Adipocyte (in vitro differentiated cells): ENCODE measurements around the gene LMTK3.

Experiments
- DNase-seq: peaks from one replicate; pipeline ENCODE4 v3.0.0-alpha.2; 2015; ENCODE audit warnings: low read depth
- H3K27me3 ChIP-seq: replicated peaks from 2 replicates; pipeline ENCODE4 v1.7.0; 2013; ENCODE audit warnings: mild to moderate bottlenecking, low read length, moderate library complexity; ENCODE audit not compliant: control insufficient read depth, insufficient read depth
- H3K36me3 ChIP-seq: 2 replicates; pipeline ENCODE4 v1.7.0; 2013; ENCODE audit warnings: low read length, mild to moderate bottlenecking, moderate library complexity; ENCODE audit not compliant: control insufficient read depth, insufficient read depth, severe bottlenecking
- H3K4me1 ChIP-seq: 2 replicates; pipeline ENCODE4 v1.7.0; 2013; ENCODE audit warnings: mild to moderate bottlenecking, low read length, moderate library complexity; ENCODE audit not compliant: control insufficient read depth, insufficient read depth
- H3K4me3 ChIP-seq: 2 replicates; pipeline ENCODE4 v1.7.0; 2013; ENCODE audit warnings: mild to moderate bottlenecking, low read length, moderate library complexity
- H3K9ac ChIP-seq: 2 replicates; pipeline ENCODE4 v1.7.0; 2013; ENCODE audit warnings: mild to moderate bottlenecking, low read length, moderate library complexity
- H3K9me3 ChIP-seq: 2 replicates; pipeline ENCODE4 v1.7.0; 2013; ENCODE audit warnings: mild to moderate bottlenecking, low read length, moderate library complexity; ENCODE audit not compliant: control insufficient read depth

LMTK3 gene

DNA sequence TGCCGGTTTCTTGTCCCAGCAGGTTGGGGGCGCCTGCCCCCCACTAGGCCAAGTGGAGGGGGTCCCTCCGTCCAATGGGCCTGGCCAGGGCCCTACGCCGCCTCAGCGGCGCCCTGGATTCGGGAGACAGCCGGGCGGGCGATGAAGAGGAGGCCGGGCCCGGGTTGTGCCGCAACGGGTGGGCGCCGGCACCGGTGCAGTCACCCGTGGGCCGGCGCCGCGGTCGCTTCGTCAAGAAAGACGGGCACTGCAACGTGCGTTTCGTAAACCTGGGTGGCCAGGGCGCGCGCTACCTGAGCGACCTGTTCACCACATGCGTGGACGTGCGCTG lies 50.0 kb downstream of the LMTK3 start:
- H3K9me3 ChIP-seq, result no peaks in the 10 kb centered on the region
- no peak overlapping the region for H3K9ac ChIP-seq
- DNase-seq, result no peak
- peaks cover 3% of the 10 kb centered on the region for H3K4me1 ChIP-seq
- no peak overlapping the region for H3K4me3 ChIP-seq
- peaks cover 5% of the 10 kb centered on the region for H3K36me3 ChIP-seq
- no peaks in the 10 kb centered on the region for H3K27me3 ChIP-seq

DNA sequence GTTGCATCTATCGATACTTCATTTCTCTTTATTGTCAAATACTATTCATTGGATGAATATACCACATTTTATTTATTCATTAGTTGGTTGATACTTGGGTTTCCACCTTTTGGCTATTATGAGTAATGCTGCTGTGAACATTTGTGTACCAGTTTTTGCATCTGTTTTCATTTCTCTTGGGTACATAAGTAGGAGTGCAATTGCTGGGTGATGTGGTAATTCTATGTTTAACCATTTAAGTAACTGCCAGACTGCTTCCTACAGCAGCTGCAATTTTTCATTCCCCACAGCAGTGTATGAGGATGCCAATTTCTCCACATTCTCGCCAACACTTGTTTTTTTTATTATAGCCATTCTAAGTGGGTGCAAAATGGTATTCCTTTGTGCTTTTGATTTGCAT lies 53.6 kb downstream of the LMTK3 start:
- H3K4me1 ChIP-seq, result no peaks in the 10 kb centered on the region
- no peaks in the 10 kb centered on the region for H3K27me3 ChIP-seq
- peaks cover 37% of the 10 kb centered on the region for H3K36me3 ChIP-seq
- peak; percentile 59 for DNase-seq
- no peak overlapping the region for H3K9ac ChIP-seq
- no peaks in the 10 kb centered on the region for H3K9me3 ChIP-seq
- no peak overlapping the region for H3K4me3 ChIP-seq

DNA sequence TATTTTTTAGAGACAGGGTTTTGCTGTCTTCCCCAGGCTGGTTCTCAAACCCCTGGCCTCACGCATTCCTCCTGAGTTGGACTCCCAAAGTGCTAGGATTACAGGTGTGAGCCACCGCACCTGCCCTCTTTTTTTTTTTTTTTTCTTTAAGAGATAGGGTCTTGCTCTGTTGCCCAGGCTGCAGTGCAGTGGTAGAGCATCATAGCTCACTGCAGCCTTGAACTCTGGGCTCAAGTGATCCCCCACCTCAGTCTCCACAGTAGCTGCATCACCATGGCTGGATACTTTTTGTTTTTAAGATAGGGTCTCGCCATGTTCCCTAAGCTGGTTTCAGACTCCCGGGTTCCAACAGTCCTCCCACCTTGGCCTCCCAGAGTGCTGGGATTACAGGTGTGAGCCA lies 54.8 kb downstream of the LMTK3 start:
- H3K4me3 ChIP-seq, result no peak overlapping the region
- no peaks in the 10 kb centered on the region for H3K9me3 ChIP-seq
- H3K4me1 ChIP-seq, result no peaks in the 10 kb centered on the region
- H3K9ac ChIP-seq, result no peak overlapping the region
- no peak for DNase-seq
- peaks cover 46% of the 10 kb centered on the region for H3K36me3 ChIP-seq
- H3K27me3 ChIP-seq, result no peaks in the 10 kb centered on the region

DNA sequence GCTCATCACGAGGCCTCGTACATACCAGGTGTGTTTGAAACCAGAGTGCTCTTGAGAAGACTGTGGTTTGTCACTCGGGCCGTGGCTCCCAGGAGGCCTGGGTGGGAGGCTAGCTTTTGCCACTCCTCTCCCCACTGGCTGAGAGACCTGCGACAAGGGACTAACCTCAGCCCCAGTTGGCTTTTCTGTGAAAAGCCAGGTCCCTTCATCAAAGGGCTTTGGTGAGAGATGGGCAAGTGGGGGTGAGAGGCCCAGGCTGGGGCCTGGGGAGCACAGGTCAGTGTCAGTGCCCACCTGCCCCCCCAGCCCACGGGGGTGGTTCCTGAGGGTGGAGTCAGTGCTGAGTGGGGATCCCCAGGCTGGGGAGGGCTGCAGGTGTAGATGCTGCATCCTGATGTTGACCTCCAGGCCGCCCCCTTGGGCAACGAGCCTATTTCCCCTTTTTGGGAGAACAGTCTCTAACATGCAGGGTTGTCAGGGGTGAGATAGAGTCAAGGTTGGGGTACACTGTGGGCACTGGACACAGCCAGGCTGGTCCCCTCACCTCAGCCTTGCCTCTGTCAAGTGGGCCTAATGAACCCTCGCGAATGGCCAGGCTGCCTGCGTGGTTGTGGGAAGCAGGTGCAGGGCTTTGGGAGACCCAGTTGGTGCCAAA lies 55.6 kb downstream of the LMTK3 start:
- no peak overlapping the region for H3K4me3 ChIP-seq
- H3K9me3 ChIP-seq, result no peaks in the 10 kb centered on the region
- no peaks in the 10 kb centered on the region for H3K27me3 ChIP-seq
- H3K4me1 ChIP-seq, result no peaks in the 10 kb centered on the region
- DNase-seq, result no peak
- H3K36me3 ChIP-seq, result peaks cover 53% of the 10 kb centered on the region
- H3K9ac ChIP-seq, result no peak overlapping the region

DNA sequence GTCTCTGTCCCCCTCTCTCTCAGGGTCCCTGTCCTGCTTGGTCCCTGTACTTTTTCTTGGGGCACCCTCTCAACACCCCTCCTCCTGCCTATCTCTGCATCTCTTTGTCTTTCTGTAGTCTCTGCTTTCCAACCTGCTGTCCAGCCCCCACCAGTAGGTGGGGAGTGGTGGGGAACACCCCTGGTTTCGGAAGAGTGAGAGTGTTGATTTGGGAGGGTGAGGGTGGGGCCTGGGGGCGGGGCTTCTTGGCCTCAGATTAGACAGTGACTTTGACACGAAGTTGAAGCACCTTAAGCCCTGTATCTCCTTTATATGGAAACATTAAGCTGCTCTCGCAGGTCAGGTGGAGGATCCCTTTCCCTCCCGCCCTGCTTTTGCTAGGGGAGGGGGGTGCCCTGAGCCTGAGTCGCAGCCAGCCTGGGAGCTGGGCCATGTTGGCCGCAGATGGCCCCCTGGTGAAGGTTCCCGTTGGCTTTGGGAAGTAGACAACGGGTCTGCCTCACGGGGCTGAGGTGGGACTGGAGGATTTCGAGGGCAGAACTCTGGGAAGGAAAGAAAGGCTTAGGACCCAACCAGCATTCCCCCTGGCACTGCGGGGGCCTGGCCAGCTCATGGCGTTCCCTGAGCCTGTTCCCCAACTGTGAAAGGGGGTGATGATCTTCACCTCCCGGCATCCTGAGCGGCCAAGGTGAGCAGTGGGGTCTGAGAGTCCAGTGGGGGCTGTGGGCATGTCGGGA lies 56.3 kb downstream of the LMTK3 start, which contains the start of gene KCNJ14:
Gene KCNJ14, plus strand, starts transcription at position 404 of the 737 bp plus-strand sequence. CDS start 6,151 bp downstream, outside the sequence.
- no peaks in the 10 kb centered on the region for H3K27me3 ChIP-seq
- no peaks in the 10 kb centered on the region for H3K4me1 ChIP-seq
- no peak within 1 kb of the TSS for H3K9ac ChIP-seq
- no peak for DNase-seq
- H3K36me3 ChIP-seq, result peaks cover 60% of the 10 kb centered on the region
- H3K4me3 ChIP-seq, result no peak within 1 kb of the TSS
- no peaks in the 10 kb centered on the region for H3K9me3 ChIP-seq

DNA sequence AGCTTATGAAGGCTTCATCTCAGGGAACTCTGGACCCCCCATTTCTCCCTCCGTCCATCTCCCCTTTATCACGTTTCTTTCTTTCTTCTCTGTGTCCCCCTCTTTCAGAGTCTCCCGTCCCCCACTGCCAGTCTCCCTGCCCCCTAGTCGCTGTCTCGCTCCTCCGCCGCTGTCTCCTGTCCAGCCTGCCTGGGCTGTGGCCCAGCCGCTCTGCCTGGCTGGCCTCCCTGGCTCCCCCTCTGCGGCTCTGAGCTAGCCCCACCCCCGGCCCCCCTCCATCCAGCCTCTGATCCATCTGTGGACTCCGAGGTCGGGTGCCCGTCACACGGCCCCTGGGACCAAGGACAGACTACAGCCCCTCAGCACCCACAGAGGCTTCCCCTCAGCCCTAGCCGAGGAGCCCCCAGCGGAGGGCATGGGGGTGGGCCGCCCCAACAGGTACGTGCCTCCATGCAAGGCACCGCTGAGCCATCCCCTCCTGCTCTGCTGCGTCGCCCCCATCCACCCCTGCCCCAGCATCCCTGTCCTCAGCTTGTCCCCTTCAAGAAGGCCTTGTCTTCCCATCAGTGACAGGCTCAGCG lies 57.4 kb downstream of the LMTK3 start:
- Histone ChIP-seq H3K9ac (no peak overlapping the region), H3K9me3 (no peaks in the 10 kb centered on the region), H3K4me1 (no peaks in the 10 kb centered on the region), H3K4me3 (no peak overlapping the region), H3K27me3 (no peaks in the 10 kb centered on the region), H3K36me3 (peaks cover 70% of the 10 kb centered on the region)
- no peak for DNase-seq

DNA sequence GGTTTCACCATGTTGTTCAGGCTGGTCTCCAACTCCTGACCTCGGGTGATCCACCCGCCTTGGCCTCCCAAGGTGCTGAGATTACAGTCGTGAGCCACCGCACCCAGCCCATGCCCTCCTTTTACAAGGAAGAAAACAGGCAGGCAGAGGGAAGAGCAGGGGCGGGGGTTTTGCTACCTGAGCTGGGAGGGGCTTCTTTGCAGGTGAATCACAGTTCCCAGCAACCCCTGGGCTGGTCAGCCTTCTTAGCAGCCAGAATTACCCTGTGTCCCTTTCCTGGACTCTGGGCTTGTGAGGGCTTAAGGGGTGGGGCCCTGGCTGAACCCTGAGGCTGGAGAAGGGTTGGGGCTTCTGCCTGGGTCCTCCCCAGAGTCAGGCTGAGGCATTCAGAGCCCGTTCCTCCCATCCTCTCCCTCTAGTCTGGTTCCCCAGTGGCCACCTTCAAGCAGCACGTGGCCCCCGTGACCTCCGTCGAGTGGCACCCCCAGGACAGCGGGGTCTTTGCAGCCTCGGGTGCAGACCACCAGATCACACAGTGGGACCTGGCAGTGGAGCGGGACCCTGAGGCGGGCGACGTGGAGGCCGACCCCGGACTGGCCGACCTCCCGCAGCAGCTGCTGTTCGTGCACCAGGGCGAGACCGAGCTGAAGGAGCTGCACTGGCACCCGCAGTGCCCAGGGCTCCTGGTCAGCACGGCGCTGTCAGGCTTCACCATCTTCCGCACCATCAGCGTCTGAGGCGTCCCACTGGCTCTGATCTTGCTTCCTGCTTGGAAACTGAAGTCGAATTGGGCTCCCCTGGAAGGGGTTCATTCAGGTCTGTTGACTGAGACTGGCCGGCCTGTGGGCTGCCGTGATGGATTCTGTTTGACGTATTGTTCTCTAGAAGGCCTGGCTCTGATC lies 59.1 kb downstream of the LMTK3 start:
- Histone ChIP-seq H3K4me1 (no peaks in the 10 kb centered on the region), H3K9me3 (no peaks in the 10 kb centered on the region), H3K9ac (no peak overlapping the region), H3K36me3 (peaks cover 86% of the 10 kb centered on the region), H3K27me3 (no peaks in the 10 kb centered on the region), H3K4me3 (no peak overlapping the region)
- no peak for DNase-seq

DNA sequence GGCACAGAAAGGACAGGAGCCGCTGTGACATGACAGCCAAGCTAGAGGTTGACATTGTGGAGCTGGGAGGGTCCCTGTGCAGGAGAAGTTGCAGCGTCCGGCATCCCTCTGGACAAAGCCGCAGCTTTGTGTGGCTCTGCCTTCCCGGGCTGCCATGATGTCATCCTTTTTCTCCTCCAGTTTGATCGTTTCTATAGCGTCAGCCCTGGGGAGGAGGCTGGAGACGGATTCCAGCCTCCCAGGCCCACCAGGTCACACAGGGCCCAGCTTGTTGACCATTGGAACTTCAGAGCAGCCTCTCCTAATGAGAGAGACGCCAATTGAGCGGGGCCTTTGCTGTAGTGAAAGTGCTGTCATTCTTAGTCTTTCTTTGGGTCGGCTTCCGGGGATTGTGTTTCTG lies 60.0 kb downstream of the LMTK3 start:
- Histone ChIP-seq H3K27me3 (no peaks in the 10 kb centered on the region), H3K4me3 (no peak overlapping the region), H3K36me3 (peaks cover 86% of the 10 kb centered on the region), H3K9ac (no peak overlapping the region), H3K9me3 (no peaks in the 10 kb centered on the region), H3K4me1 (peaks cover 1% of the 10 kb centered on the region)
- no peak for DNase-seq

DNA sequence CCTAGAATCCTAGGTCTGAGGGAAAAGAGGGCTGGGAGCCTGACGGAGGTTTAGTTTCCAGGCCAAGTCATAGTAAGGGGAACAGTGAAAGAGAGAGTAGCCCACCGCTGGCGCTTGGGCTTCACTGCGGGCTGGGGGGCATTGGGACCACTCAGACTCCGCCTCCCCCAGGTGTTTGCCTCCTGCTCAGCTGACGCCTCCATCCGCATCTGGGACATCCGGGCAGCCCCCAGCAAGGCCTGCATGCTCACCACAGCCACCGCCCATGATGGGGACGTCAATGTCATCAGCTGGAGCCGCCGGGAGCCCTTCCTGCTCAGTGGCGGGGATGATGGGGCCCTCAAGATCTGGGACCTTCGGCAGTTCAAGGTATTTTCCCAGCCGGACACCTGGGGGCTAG lies 60.8 kb downstream of the LMTK3 start:
- no peak overlapping the region for H3K9ac ChIP-seq
- H3K27me3 ChIP-seq, result no peaks in the 10 kb centered on the region
- H3K36me3 ChIP-seq, result peaks cover 79% of the 10 kb centered on the region
- DNase-seq, result no peak
- no peak overlapping the region for H3K4me3 ChIP-seq
- peaks cover 4% of the 10 kb centered on the region for H3K4me1 ChIP-seq
- H3K9me3 ChIP-seq, result no peaks in the 10 kb centered on the region

DNA sequence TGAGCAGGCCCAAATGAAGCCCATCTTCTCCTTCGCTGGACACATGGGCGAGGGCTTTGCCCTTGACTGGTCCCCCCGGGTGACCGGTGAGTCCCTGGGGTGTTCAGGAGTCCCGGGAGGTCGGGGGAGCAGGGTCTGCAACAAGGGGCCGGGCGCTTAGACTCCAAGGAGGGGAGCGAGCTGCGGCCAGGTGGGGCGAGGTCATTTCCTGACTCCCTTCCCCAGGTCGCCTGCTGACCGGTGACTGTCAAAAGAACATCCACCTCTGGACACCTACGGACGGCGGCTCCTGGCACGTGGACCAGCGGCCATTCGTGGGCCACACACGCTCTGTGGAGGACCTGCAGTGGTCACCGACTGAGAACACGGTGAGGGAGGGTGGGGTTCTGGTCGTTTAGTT lies 61.2 kb downstream of the LMTK3 start:
- peaks cover 74% of the 10 kb centered on the region for H3K36me3 ChIP-seq
- no peaks in the 10 kb centered on the region for H3K9me3 ChIP-seq
- DNase-seq, result no peak
- no peaks in the 10 kb centered on the region for H3K27me3 ChIP-seq
- H3K4me1 ChIP-seq, result peaks cover 4% of the 10 kb centered on the region
- H3K4me3 ChIP-seq, result no peak overlapping the region
- H3K9ac ChIP-seq, result no peak overlapping the region

DNA sequence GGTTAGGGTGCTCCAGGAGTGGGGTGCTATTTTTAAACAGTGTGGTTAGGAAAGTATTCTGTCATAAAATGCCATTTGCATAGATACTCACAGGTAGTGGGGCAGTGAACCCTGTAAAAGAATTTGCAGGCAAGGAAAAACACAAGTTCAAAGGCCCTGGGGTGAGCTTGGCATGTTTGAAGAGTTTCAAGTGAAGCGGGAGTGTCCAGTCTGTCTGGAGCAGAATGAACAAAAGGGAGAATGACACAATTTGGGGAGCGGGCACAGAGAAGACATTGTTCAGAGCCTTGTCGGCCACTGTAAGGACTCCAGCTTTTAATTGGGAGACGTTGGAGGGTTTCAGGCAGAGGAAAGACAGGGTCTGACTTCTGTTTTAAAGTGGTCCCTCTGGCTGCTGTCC lies 63.1 kb downstream of the LMTK3 start:
- Histone ChIP-seq H3K9me3 (no peaks in the 10 kb centered on the region), H3K27me3 (no peaks in the 10 kb centered on the region), H3K4me3 (no peak overlapping the region), H3K9ac (no peak overlapping the region), H3K4me1 (peaks cover 14% of the 10 kb centered on the region), H3K36me3 (peaks cover 60% of the 10 kb centered on the region)
- no peak for DNase-seq
